Measurements from ENCODE around the gene MGLL.

The MGLL gene

GRCh38 chr3:127770671-127771355 is 51.5 kb downstream of the MGLL start:
- no peak for DNase-seq

- DNase-seq: no peak
Observed at GRCh38 chr3:127769284-127770081, 52.8 kb downstream of the MGLL start.

GRCh38 chr3:127768346-127769008 is 53.8 kb downstream of the MGLL start:
- no peak for DNase-seq

GRCh38 chr3:127767126-127767525 is 55.2 kb downstream of the MGLL start:
- no peak for DNase-seq

- no peak for DNase-seq
Observed at GRCh38 chr3:127765735-127766134, 56.6 kb downstream of the MGLL start.

GRCh38 chr3:127764841-127765362 is 57.4 kb downstream of the MGLL start:
- no peak for DNase-seq

- DNase-seq: no peak
Observed at GRCh38 chr3:127764301-127764700, 58.0 kb downstream of the MGLL start.

- DNase-seq: no peak
Observed at GRCh38 chr3:127763816-127764215, 58.5 kb downstream of the MGLL start.

GRCh38 chr3:127763337-127763736 is 59.0 kb downstream of the MGLL start:
- DNase-seq: no peak

GRCh38 chr3:127762787-127763105 is 59.6 kb downstream of the MGLL start:
- no peak for DNase-seq

GRCh38 chr3:127762077-127762786 is 60.1 kb downstream of the MGLL start:
- DNase-seq: no peak

- DNase-seq: no peak
Observed at GRCh38 chr3:127761441-127761801, 60.9 kb downstream of the MGLL start.

GRCh38 chr3:127760791-127761440 is 61.4 kb downstream of the MGLL start:
- DNase-seq: no peak

GRCh38 chr3:127760361-127760760 is 62.0 kb downstream of the MGLL start:
- no peak for DNase-seq

GRCh38 chr3:127759826-127760225 is 62.5 kb downstream of the MGLL start:
- no peak for DNase-seq

GRCh38 chr3:127758013-127758412 is 64.3 kb downstream of the MGLL start:
- no peak for DNase-seq

- DNase-seq: no peak
Observed at GRCh38 chr3:127755305-127755681, 67.0 kb downstream of the MGLL start.

GRCh38 chr3:127754411-127755304 is 67.7 kb downstream of the MGLL start:
- DNase-seq: no peak

GRCh38 chr3:127753898-127754410 is 68.4 kb downstream of the MGLL start:
- DNase-seq: no peak

- no peak for DNase-seq
Observed at GRCh38 chr3:127753338-127753737, 69.0 kb downstream of the MGLL start.

GRCh38 chr3:127751782-127752181 is 70.5 kb downstream of the MGLL start:
- no peak for DNase-seq

Data from SHP77 treated with DMSO at 0.1 percent for 48 hours (cell line).